ENCODE data around the gene GNAT3. TPM values are rescaled to one million over a fixed set of nuclear protein-coding genes. Genes with fewer than 3 reads are reported as not detected.

The GNAT3 gene
- total and polyA plus RNA-seq, 2 donors (not counting 3 experiments of a cell fraction or from before 2014, with no cell fraction given), result not detected

GRCh38 chr7:80498481-80499349 lies 13.1 kb downstream of the GNAT3 start:
- no peak overlapping the region for H3K4me2 ChIP-seq (ENCODE audit: insufficient read depth, low read length)
- DNase-seq (ENCODE audit: low read depth, low spot score) (peak; percentile 41), FAIRE-seq (peak; percentile 4)
- intact Hi-C loops (cut with micrococcal nuclease) (loop anchor here (5.0 kb wide), 1 partner anchor 159 kb away; no protein-coding TSS in a partner anchor), dilution Hi-C loops (cut with MboI; ENCODE audit: extremely low pct_ligation_motif_present, low sequenced_read_pairs) (no loop called here)
- H3K36me3 ChIP-seq (ENCODE audit: control insufficient read depth in 2 of 2, extremely low read depth in 1 of 2, insufficient read depth in 2 of 2, low read length in 2 of 2), result no peaks in the 10 kb centered on the region
- no peaks in the 10 kb centered on the region for H4K20me1 ChIP-seq (replicated peaks; ENCODE audit: control insufficient read depth, extremely low read depth, insufficient read depth, low read length)
- H3K27me3 ChIP-seq (ENCODE audit: control insufficient read depth in 2 of 2, insufficient read depth in 2 of 2, low read length in 2 of 2), result no peaks in the 10 kb centered on the region
- ChIA-PET CTCF (interaction anchor here (0.8 to 1.4 kb wide), 4 partner anchors 10 to 30 kb away, joined by 3 to 5 read pairs (median 4); no protein-coding TSS in a partner anchor), POLR2A (no interaction called here)
- H3K27ac ChIP-seq (ENCODE audit: insufficient read depth, low read depth, low read length), result peak overlapping the region; percentile 53
- TF ChIP-seq, protein P1, sequence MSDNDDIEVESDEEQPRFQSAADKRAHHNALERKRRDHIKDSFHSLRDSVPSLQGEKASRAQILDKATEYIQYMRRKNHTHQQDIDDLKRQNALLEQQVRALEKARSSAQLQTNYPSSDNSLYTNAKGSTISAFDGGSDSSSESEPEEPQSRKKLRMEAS (IDR thresholded peaks at IDR 0.05; ENCODE audit: insufficient read depth, insufficient read length), result no peak
- TF ChIP-seq JUN (IDR thresholded peaks at IDR 0.05; ENCODE audit: borderline replicate concordance, insufficient read depth, insufficient read length, low read depth) (peak; percentile 75), CTCF (IDR thresholded peaks at IDR 0.05; ENCODE audit: extremely low read depth in 1 of 2, insufficient read depth in 1 of 2, low read depth in 1 of 2, low read length in 2 of 2) (no peak)
- H3K9ac ChIP-seq (replicated peaks; ENCODE audit: extremely low read depth, insufficient read depth, low read length), result peak overlapping the region; percentile 2
- H3K4me3 ChIP-seq (replicated peaks in 1 of 3; ENCODE audit: insufficient read depth in 1 of 3, low read depth in 1 of 3, low read length in 3 of 3), result no peak overlapping the region
- no peaks in the 10 kb centered on the region for H3K9me1 ChIP-seq (replicated peaks; ENCODE audit: control insufficient read depth, extremely low read depth, insufficient read depth, low read length)
- no peaks in the 10 kb centered on the region for H3K9me3 ChIP-seq (replicated peaks; ENCODE audit: control insufficient read depth, insufficient read depth, low read length)
- H3K4me1 ChIP-seq (ENCODE audit: control insufficient read depth, extremely low read depth, insufficient read depth, low read length), result peaks cover 13% of the 10 kb centered on the region
- no TSS peak for BruUV-seq (replicated peaks)
- no peaks in the 10 kb centered on the region for H3K79me2 ChIP-seq (ENCODE audit: control insufficient read depth, insufficient read depth, low read length)
- no peak overlapping the region for H2AFZ ChIP-seq (ENCODE audit: low read depth, low read length)

All from endothelial cell of umbilical vein (primary cell).